H1 (cell line): Measurements from ENCODE around the gene ADAM12. TPM values are rescaled to one million over a fixed set of nuclear protein-coding genes. Genes with fewer than 3 reads are reported as not detected.

Source experiments
- CTCF ChIA-PET: fragments of 300-600 bp; sonication (Branson Sonifier 250); formaldehyde crosslinking; loops from one replicate; lab custom pipeline; 2021; ENCODE audit not compliant: partially characterized antibody; lab: Charles Lee
- POLR2A ChIA-PET: fragments of 300-600 bp; sonication (Branson Sonifier 250); formaldehyde crosslinking; loops from one replicate; lab custom pipeline; 2021; ENCODE audit warnings: inconsistent platforms; ENCODE audit not compliant: partially characterized antibody; lab: Charles Lee
- DNase-seq, 2 experiments: peaks; one replicate each; pipeline versions ENCODE4 v3.0.0 to v3.0.0-alpha.2; 2010 to 2022; ENCODE audit warnings: low spot score in 2 of 2, low read depth in 1 of 2, mixed read lengths in 1 of 2
- FAIRE-seq: peaks from 2 replicates; lab custom pipeline; 2011; peaks lifted over from hg19 to GRCh38; lab: Jason Lieb, UNC
- H2AFZ ChIP-seq: 2 replicates; pipeline ENCODE4 v1.8.1; 2012; ENCODE audit warnings: low read length, inconsistent platforms
- H2AK5ac ChIP-seq: 2 replicates; pipeline ENCODE4 v1.6.1; 2013; ENCODE audit warnings: low read depth, low read length
- H2BK120ac ChIP-seq: replicated peaks from 2 replicates; pipeline ENCODE3; 2013; ENCODE audit warnings: low read depth, low read length, inconsistent platforms
- H2BK12ac ChIP-seq: 2 replicates; pipeline ENCODE4 v1.6.1; 2013; ENCODE audit warnings: low read depth, low read length
- H2BK15ac ChIP-seq: 2 replicates; pipeline ENCODE4 v1.6.1; 2013; ENCODE audit warnings: low read length
- H2BK20ac ChIP-seq: 2 replicates; pipeline ENCODE4 v1.6.1; 2013; ENCODE audit warnings: low read length
- H2BK5ac ChIP-seq: 2 replicates; pipeline ENCODE4 v1.6.1; 2013; ENCODE audit warnings: low read depth, low read length
- H3K14ac ChIP-seq: 2 replicates; pipeline ENCODE4 v1.6.1; 2013; ENCODE audit warnings: inconsistent platforms; ENCODE audit not compliant: insufficient read length
- H3K18ac ChIP-seq: 2 replicates; pipeline ENCODE4 v1.6.1; 2013; ENCODE audit warnings: low read length; ENCODE audit errors: extremely low read depth
- H3K23ac ChIP-seq: 2 replicates; pipeline ENCODE4 v1.6.1; 2013; ENCODE audit warnings: inconsistent platforms; ENCODE audit not compliant: insufficient read length
- H3K23me2 ChIP-seq: 2 replicates; pipeline ENCODE4 v1.6.1; 2013; ENCODE audit warnings: low read depth, low read length
- H3K27ac ChIP-seq: 2 replicates; pipeline ENCODE4 v1.6.1; 2011; ENCODE audit warnings: low read depth, low read length, inconsistent platforms
- H3K27me3 ChIP-seq, 4 experiments: replicated peaks in 1 of 4; 1 replicate in 1 of 4; 2 replicates in 3 of 4; pipeline versions ENCODE4 v1.6.1 to v1.8.1; 2011 to 2013; ENCODE audit warnings: low read length in 3 of 4, mild to moderate bottlenecking in 3 of 4, inconsistent platforms in 2 of 4, mixed read lengths in 2 of 4, moderate library complexity in 1 of 4; ENCODE audit not compliant: control insufficient read depth in 3 of 4, insufficient read depth in 3 of 4; ENCODE audit errors: extremely low read depth in 1 of 4
- H3K36me3 ChIP-seq, 4 experiments: 2 replicates each; pipeline versions ENCODE4 v1.6.1 to v1.8.1; 2011 to 2013; ENCODE audit warnings: mild to moderate bottlenecking in 4 of 4, low read length in 3 of 4, moderate library complexity in 2 of 4, control low read depth in 1 of 4, inconsistent platforms in 1 of 4; ENCODE audit not compliant: insufficient read depth in 4 of 4, control insufficient read depth in 2 of 4
- H3K4ac ChIP-seq: replicated peaks from 2 replicates; pipeline ENCODE3; 2013; ENCODE audit warnings: low read length, low read depth, mixed read lengths, inconsistent platforms; ENCODE audit not compliant: insufficient read length
- H3K4me1 ChIP-seq, 4 experiments: replicated peaks in 1 of 4; 1 replicate in 1 of 4; 2 replicates in 3 of 4; pipeline versions ENCODE4 v1.6.1 to v1.8.1; 2011 to 2013; ENCODE audit warnings: low read length in 3 of 4, inconsistent platforms in 2 of 4, mixed read lengths in 1 of 4; ENCODE audit not compliant: insufficient read depth in 4 of 4, control insufficient read depth in 3 of 4
- H3K4me2 ChIP-seq, 2 experiments: 2 replicates each; pipeline versions ENCODE4 v1.6.1 to v1.8.1; 2011 to 2013; ENCODE audit warnings: low read depth in 2 of 2, low read length in 2 of 2, control low read depth in 1 of 2, inconsistent platforms in 1 of 2, mild to moderate bottlenecking in 1 of 2; ENCODE audit not compliant: insufficient read depth in 1 of 2
- H3K4me3 ChIP-seq, 4 experiments: fragments of 200-600, 300-600 bp in 1 of 4; sonication (generic), shearing (Covaris generic), sonication (Bioruptor Twin) in 1 of 4; 2 replicates each; pipeline versions ENCODE4 v1.5.1 to v1.8.1; 2011 to 2016; ENCODE audit warnings: low read length in 4 of 4, low read depth in 3 of 4, control low read depth in 2 of 4, inconsistent platforms in 2 of 4, mild to moderate bottlenecking in 2 of 4, mixed read lengths in 1 of 4, moderate library complexity in 1 of 4; ENCODE audit not compliant: insufficient read depth in 2 of 4; ENCODE audit errors: extremely low read depth in 1 of 4
- H3K56ac ChIP-seq: replicated peaks from 2 replicates; pipeline ENCODE3; 2013; ENCODE audit warnings: low read depth, mild to moderate bottlenecking, mixed read lengths, low read length, inconsistent platforms; ENCODE audit not compliant: insufficient read length
- H3K79me1 ChIP-seq: 2 replicates; pipeline ENCODE4 v1.6.1; 2013; ENCODE audit warnings: low read depth, low read length, control low read depth
- H3K79me2 ChIP-seq, 2 experiments: 2 replicates each; pipeline versions ENCODE4 v1.6.1 to v1.8.1; 2012 to 2013; ENCODE audit warnings: low read length in 2 of 2, mild to moderate bottlenecking in 2 of 2, inconsistent platforms in 1 of 2; ENCODE audit not compliant: insufficient read depth in 2 of 2, control insufficient read depth in 1 of 2
- H3K9ac ChIP-seq, 4 experiments: replicated peaks in 1 of 4; 1 replicate in 1 of 4; 2 replicates in 3 of 4; pipeline versions ENCODE4 v1.6.1 to v1.8.1; 2011 to 2013; ENCODE audit warnings: low read depth in 3 of 4, low read length in 3 of 4, control low read depth in 2 of 4, mild to moderate bottlenecking in 2 of 4, moderate library complexity in 2 of 4, inconsistent platforms in 1 of 4; ENCODE audit errors: extremely low read depth in 1 of 4
- H3K9me3 ChIP-seq, 2 experiments: 2 replicates each; pipeline versions ENCODE4 v1.6.1 to v1.8.1; 2012 to 2013; ENCODE audit warnings: mild to moderate bottlenecking in 2 of 2, moderate library complexity in 2 of 2, control low read depth in 1 of 2, inconsistent platforms in 1 of 2, low read depth in 1 of 2, low read length in 1 of 2, mixed read lengths in 1 of 2; ENCODE audit not compliant: insufficient read depth in 2 of 2
- H4K20me1 ChIP-seq, 2 experiments: replicated peaks in 1 of 2; 2 replicates each; pipeline versions ENCODE3 to v1.8.1; 2011 to 2013; ENCODE audit warnings: inconsistent platforms in 2 of 2, low read length in 2 of 2, mild to moderate bottlenecking in 1 of 2; ENCODE audit not compliant: insufficient read depth in 2 of 2, control insufficient read depth in 1 of 2
- H4K5ac ChIP-seq: 2 replicates; pipeline ENCODE4 v1.6.1; 2013; ENCODE audit warnings: low read length, low read depth, mixed read lengths, inconsistent platforms; ENCODE audit not compliant: insufficient read length
- H4K8ac ChIP-seq: 2 replicates; pipeline ENCODE4 v1.8.0; 2013; ENCODE audit warnings: mild to moderate bottlenecking, moderate library complexity, low read length, inconsistent platforms; ENCODE audit not compliant: insufficient read depth; ENCODE audit errors: extremely low read depth
- H4K91ac ChIP-seq: replicated peaks from 2 replicates; pipeline ENCODE3; 2013; ENCODE audit warnings: low read length, mixed read lengths, inconsistent platforms; ENCODE audit not compliant: insufficient read length
- EGR1 ChIP-seq: IDR thresholded peaks from 2 replicates; pipeline ENCODE4 v1.6.1; 2011; ENCODE audit warnings: low read depth, low read length, borderline replicate concordance
- EZH2 ChIP-seq: fragments of 200-600 bp; sonication (generic); IDR thresholded peaks from 2 replicates; pipeline ENCODE4 v1.7.1; 2012; ENCODE audit warnings: low read depth, mild to moderate bottlenecking, moderate library complexity, low read length, inconsistent platforms; ENCODE audit not compliant: severe bottlenecking
- GABPA ChIP-seq: IDR thresholded peaks from 2 replicates; pipeline ENCODE4 v1.6.1; 2011; ENCODE audit warnings: mild to moderate bottlenecking, low read length, moderate library complexity, borderline replicate concordance; ENCODE audit not compliant: insufficient read depth
- RFX5 ChIP-seq: IDR thresholded peaks from 2 replicates; pipeline ENCODE4 v1.6.1; 2011; ENCODE audit warnings: low read depth, low read length, improper control_type of control experiment, borderline replicate concordance
- SP1 ChIP-seq: IDR thresholded peaks from 2 replicates; pipeline ENCODE4 v1.6.1; 2011; ENCODE audit warnings: low read depth, low read length
- WGBS, 2 experiments: shearing (Covaris generic) in 1 of 2; methylation state at CpG; one replicate each; pipeline versions ENCODE4 v1.1.6 to v1.1.7; 2013 to 2015; ENCODE audit warnings: low lambda C conversion rate in 2 of 2, mixed read lengths in 2 of 2, inconsistent platforms in 1 of 2, low coverage in 1 of 2, missing lambda C conversion rate in 1 of 2; ENCODE audit not compliant: insufficient replicate concordance in 2 of 2, insufficient coverage in 1 of 2, insufficient read length in 1 of 2; ENCODE audit errors: extremely low coverage in 1 of 2, missing lambda C conversion rate in 1 of 2; 5-methylcytosine and 5-hydroxymethylcytosine counted together
- polyA plus RNA-seq, 7 experiments: library from polyadenylated mRNA; depleted of rRNA in 3 of 7; stranded (reverse) in 5 of 7; unstranded in 2 of 7; fragments of >200 nt in 5 of 7; fragments of 200-250 nt in 2 of 7; gene quantifications; 1 replicate in 5 of 7; 2 replicates in 1 of 7; 4 replicates in 1 of 7; pipeline versions ENCODE4 v1.2.1 to v1.2.3, GENCODE V29; 2011 to 2013; ENCODE audit warnings: missing spikeins in 2 of 7, mixed read lengths in 2 of 7
- total RNA-seq: library from RNA; stranded (reverse); fragmentation: NEBNext Ultra II Directional; extraction: Animal tissue kit (Norgen Biotek cat#: 25700); gene quantifications from 2 replicates; pipeline ENCODE4 v1.2.1, GENCODE V29; 2021
- TF ChIP-seq, protein P1 (sequence below): IDR thresholded peaks from 2 replicates; pipeline ENCODE4 v1.6.1; 2012; ENCODE audit warnings: inconsistent platforms

Gene ADAM12
- total and polyA plus RNA-seq, 2 of the 8 experiments (the other 6 are each of a cell fraction or from before 2014, with no cell fraction given), result 0.07 to 0.17 TPM

DNA sequence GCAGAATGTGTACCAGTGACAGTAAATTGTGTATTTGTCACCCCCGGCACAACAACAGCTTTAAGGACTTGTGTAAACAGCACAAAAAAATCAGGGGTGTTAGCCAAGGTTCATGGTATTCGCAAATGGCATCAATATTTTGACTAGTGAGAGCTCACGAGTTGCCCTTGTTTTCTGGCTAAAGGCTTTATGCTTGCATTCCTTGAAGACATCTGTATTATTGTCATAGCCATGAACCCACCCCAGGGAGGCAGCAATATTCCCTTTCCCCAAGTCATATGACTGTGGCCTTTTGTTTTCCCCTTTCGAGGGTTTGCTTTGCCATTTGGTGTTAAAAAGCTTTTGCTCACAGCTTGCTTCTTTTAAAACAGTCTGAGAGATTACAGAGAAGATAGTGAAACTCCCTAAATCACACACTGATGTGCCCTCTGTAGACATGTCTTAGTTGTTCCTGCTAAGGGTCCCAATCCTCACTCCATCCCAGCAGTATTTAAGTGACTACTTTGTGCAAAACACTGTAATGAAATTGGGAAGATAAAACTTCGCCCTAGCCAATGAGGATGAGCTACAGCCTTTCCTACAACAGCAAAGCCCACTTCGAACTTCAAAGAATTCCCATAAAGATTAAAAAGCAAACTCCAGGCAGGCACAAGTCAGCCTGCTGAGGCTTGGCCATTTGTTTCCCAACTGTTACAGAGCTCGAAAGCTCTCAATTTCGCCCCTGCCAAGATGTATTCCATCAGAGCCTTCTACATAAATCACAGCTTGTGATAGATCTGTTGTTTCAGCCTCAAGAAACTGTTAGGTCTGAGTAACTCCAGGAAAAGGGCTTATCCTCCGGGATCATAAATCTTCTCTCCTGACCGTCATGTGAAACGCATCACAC is 172.3 kb downstream of the ADAM12 start:
- Histone ChIP-seq H3K23me2 (no peaks in the 10 kb centered on the region), H2BK120ac (no peak overlapping the region), H2BK5ac (no peak overlapping the region), H3K4me3 (no peak overlapping the region), H3K56ac (no peak overlapping the region), H3K79me1 (no peaks in the 10 kb centered on the region), H3K4ac (no peak overlapping the region), H2BK15ac (no peak overlapping the region), H4K8ac (no peak overlapping the region), H3K14ac (no peak overlapping the region), H4K5ac (no peak overlapping the region), H3K9me3 (no peaks in the 10 kb centered on the region), H3K9ac (no peak overlapping the region), H3K27me3 (no peaks in the 10 kb centered on the region), H3K27ac (no peak overlapping the region), H4K20me1 (no peaks in the 10 kb centered on the region), H3K23ac (no peak overlapping the region), H2BK20ac (0 out of 2 replicates have a peak overlapping the region, but pooled peaks have one; percentile 13), H3K4me1 (peaks cover 0 to 4% (median 3%) of the 10 kb centered on the region in 4 experiments; a peak in 4 of 7 replicates), H2BK12ac (no peak overlapping the region), H4K91ac (no peak overlapping the region), H3K36me3 (no peaks in the 10 kb centered on the region), H2AFZ (peak overlapping the region; percentile 63; the same call in 1 of the 2 replicates), H3K79me2 (no peaks in the 10 kb centered on the region), H3K18ac (no peak overlapping the region), H2AK5ac (no peak overlapping the region), H3K4me2 (no peak overlapping the region)
- POLR2A ChIA-PET, result no interaction called here
- DNase-seq (no peak), FAIRE-seq (no peak)
- CTCF ChIA-PET, result interaction anchor here (0.6 to 2.3 kb wide), 7 partner anchors 23 to 285 kb away, joined by 3 to 5 read pairs (median 3); no protein-coding TSS in a partner anchor
- 87% methylated on average over 11 of the region's 11 CpGs; no CpG with 5 or more reads in 1 of the 2 experiments for WGBS, 2 experiments
- TF ChIP-seq EGR1 (no peak), RFX5 (no peak), SP1 (no peak), GABPA (no peak), EZH2 (no peak)
- TF ChIP-seq, protein P1, sequence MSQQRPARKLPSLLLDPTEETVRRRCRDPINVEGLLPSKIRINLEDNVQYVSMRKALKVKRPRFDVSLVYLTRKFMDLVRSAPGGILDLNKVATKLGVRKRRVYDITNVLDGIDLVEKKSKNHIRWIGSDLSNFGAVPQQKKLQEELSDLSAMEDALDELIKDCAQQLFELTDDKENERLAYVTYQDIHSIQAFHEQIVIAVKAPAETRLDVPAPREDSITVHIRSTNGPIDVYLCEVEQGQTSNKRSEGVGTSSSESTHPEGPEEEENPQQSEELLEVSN, result no peak
